Measurements from ENCODE around the gene LRRC8E.
A peak's percentile ranks its signal among the peaks of the same experiment; 100 is the strongest.
"Not testable (repeated sequence)": the region's sequence is repeated elsewhere in the genome, so short reads cannot be mapped to it uniquely, and the experiment has no call there.

LRRC8E gene

GRCh38 chr19:7855426-7856108, 32.7 kb upstream of the LRRC8E start:
- DNase-seq (ENCODE audit: low spot score), result no peak

GRCh38 chr19:7856109-7856591, 32.2 kb upstream of the LRRC8E start:
- no peak for DNase-seq (ENCODE audit: low spot score)

- DNase-seq (ENCODE audit: low spot score), result no peak
These were observed 31.3 kb upstream of the LRRC8E start for GRCh38 chr19:7856679-7857663.

GRCh38 chr19:7857727-7858108, 30.6 kb upstream of the LRRC8E start:
- DNase-seq (ENCODE audit: low spot score), result no peak

- DNase-seq (ENCODE audit: low spot score), result no peak
These were observed 30.1 kb upstream of the LRRC8E start for GRCh38 chr19:7858109-7858770.

GRCh38 chr19:7859087-7859486, 29.2 kb upstream of the LRRC8E start:
- DNase-seq (ENCODE audit: low spot score), result not testable (repeated sequence)

GRCh38 chr19:7859831-7860713, 28.2 kb upstream of the LRRC8E start:
- DNase-seq (ENCODE audit: low spot score), result no peak

- DNase-seq (ENCODE audit: low spot score), result no peak
These were observed 27.3 kb upstream of the LRRC8E start for GRCh38 chr19:7860714-7861618.

GRCh38 chr19:7861619-7862412, 26.5 kb upstream of the LRRC8E start:
- no peak for DNase-seq (ENCODE audit: low spot score)

- peak; percentile 82 for DNase-seq (ENCODE audit: low spot score)
These were observed 25.8 kb upstream of the LRRC8E start for GRCh38 chr19:7862413-7862951.

- no peak for DNase-seq (ENCODE audit: low spot score)
These were observed 24.9 kb upstream of the LRRC8E start for GRCh38 chr19:7863157-7863970.

GRCh38 chr19:7863971-7864689, 24.2 kb upstream of the LRRC8E start:
- DNase-seq (ENCODE audit: low spot score), result no peak

- DNase-seq (ENCODE audit: low spot score), result no peak
These were observed 23.6 kb upstream of the LRRC8E start for GRCh38 chr19:7864690-7865074.

GRCh38 chr19:7865262-7865911, 22.9 kb upstream of the LRRC8E start:
- no peak for DNase-seq (ENCODE audit: low spot score)

GRCh38 chr19:7866399-7867091, 21.8 kb upstream of the LRRC8E start:
- no peak for DNase-seq (ENCODE audit: low spot score)

- no peak for DNase-seq (ENCODE audit: low spot score)
These were observed 21.0 kb upstream of the LRRC8E start for GRCh38 chr19:7867092-7867844.

Measured in AG20443 (cell line).